Right lobe of liver (tissue), 4 donors: Measurements from ENCODE around the gene FBXO21.

ENCODE experiments used
- CTCF ChIP-seq, 4 donors: fragments of 200-600 bp in 3 of 4; fragments of 450-650 bp in 1 of 4; IDR thresholded peaks; one replicate each; pipeline versions ENCODE4 v1.5.1 to v1.8.0; 2016 to 2022; ENCODE audit warnings: antibody characterized with exemption in 4 of 4, mild to moderate bottlenecking in 2 of 4
- POLR2A ChIP-seq: fragments of 450-650 bp; IDR thresholded peaks from one replicate; pipeline ENCODE4 v1.6.1; 2017; ENCODE audit warnings: antibody characterized with exemption, mild to moderate bottlenecking
- donor health status: DM: no; HTN: no; CAD: no.
- donor health status: DM: no; HTN: no; CAD: no.
- donor health status: DM: no; HTN: yes; CAD: no.

- TF ChIP-seq POLR2A (no peak), CTCF (IDR thresholded peaks at IDR 0.05) (no peak)
These were observed 2.1 kb downstream of the FBXO21 start for GRCh38 chr12:117188121-117188665.
